Vagina (tissue), 2 donors: ENCODE measurements around the gene NLGN4Y. TPM values are rescaled to one million over a fixed set of nuclear protein-coding genes. Genes with fewer than 3 reads are reported as not detected.

Source experiments
- DNase-seq, 2 donors: peaks; one replicate each; pipeline ENCODE4 v3.0.0-alpha.2; 2017; ENCODE audit errors: extremely low spot score in 2 of 2
- H3K27ac ChIP-seq: fragments of 200-600 bp; sonication (generic); one replicate; pipeline ENCODE4 v1.5.1; 2019
- H3K27me3 ChIP-seq: fragments of 200-600 bp; sonication (generic); one replicate; pipeline ENCODE4 v1.5.1; 2019
- H3K36me3 ChIP-seq, 2 donors: fragments of 200-600 bp; sonication (generic); one replicate each; pipeline ENCODE4 v1.5.1; 2017 to 2019
- H3K4me1 ChIP-seq: fragments of 200-600 bp; sonication (generic); one replicate; pipeline ENCODE4 v1.5.1; 2019
- H3K4me3 ChIP-seq, 2 donors: fragments of 200-600 bp; sonication (generic); 1 replicate in 1 of 2; 2 replicates in 1 of 2; pipeline ENCODE4 v1.5.1; 2016 to 2019
- H3K9me3 ChIP-seq: fragments of 200-600 bp; sonication (generic); one replicate; pipeline ENCODE4 v1.5.1; 2019
- CTCF ChIP-seq, 3 experiments: fragments of 450-650 bp in 2 of 3; fragments of 200-600 bp in 1 of 3; sonication (generic) in 1 of 3; IDR thresholded peaks; one replicate each; pipeline ENCODE4 v1.5.1; 2017 to 2019; ENCODE audit warnings: antibody characterized with exemption in 3 of 3, mild to moderate bottlenecking in 2 of 3, moderate library complexity in 2 of 3
- POLR2A ChIP-seq, 2 donors: fragments of 450-650 bp; IDR thresholded peaks; one replicate each; pipeline ENCODE4 v1.6.1; 2017; ENCODE audit warnings: antibody characterized with exemption in 2 of 2, mild to moderate bottlenecking in 2 of 2, moderate library complexity in 2 of 2
- POLR2AphosphoS5 ChIP-seq, 2 donors: sonication (generic); formaldehyde crosslinking; IDR thresholded peaks; one replicate each; pipeline ENCODE4 v1.9.0; 2017; ENCODE audit warnings: antibody characterized with exemption in 2 of 2, mild to moderate bottlenecking in 2 of 2, low read depth in 1 of 2; ENCODE audit not compliant: insufficient read depth in 1 of 2
- intact Hi-C: fragments of 100-400 bp; cut with DNase I; formaldehyde crosslinking; loops from one replicate; pipeline ENCODE4 v1.15.1; 2023
- total RNA-seq: library from RNA; depleted of rRNA; stranded (reverse); fragments of >200 nt; gene quantifications from one replicate; pipeline ENCODE4 v1.2.3, GENCODE V29; 2016

NLGN4Y gene
- total RNA-seq, 1 donor from 2014 or later, result not detected

GRCh38 chrY:14708158-14708557 lies 183.8 kb downstream of the NLGN4Y start:
- Histone ChIP-seq H3K9me3 (no peaks in the 10 kb centered on the region), H3K4me3 (no peak overlapping the region), H3K27ac (no peak overlapping the region), H3K27me3 (no peaks in the 10 kb centered on the region), H3K4me1 (no peaks in the 10 kb centered on the region), H3K36me3 (no peaks in the 10 kb centered on the region)
- intact Hi-C loops, result no loop called here
- TF ChIP-seq POLR2AphosphoS5 (IDR thresholded peaks at IDR 0.05; ENCODE audit: insufficient read depth in 1 of 2, low read depth in 1 of 2) (no peak), CTCF (IDR thresholded peaks at IDR 0.05) (no peak)
- DNase-seq, result no peak

GRCh38 chrY:14741596-14741995 lies 217.3 kb downstream of the NLGN4Y start:
- intact Hi-C loops, result no loop called here
- no peaks in the 10 kb centered on the region for H3K9me3 ChIP-seq
- no peaks in the 10 kb centered on the region for H3K27me3 ChIP-seq
- H3K27ac ChIP-seq, result no peak overlapping the region
- H3K4me3 ChIP-seq, result no peak overlapping the region
- no peak for DNase-seq
- TF ChIP-seq POLR2AphosphoS5 (IDR thresholded peaks at IDR 0.05; ENCODE audit: insufficient read depth in 1 of 2, low read depth in 1 of 2) (no peak), POLR2A (IDR thresholded peaks at IDR 0.05) (no peak), CTCF (IDR thresholded peaks at IDR 0.05) (no peak)
- H3K36me3 ChIP-seq, result no peaks in the 10 kb centered on the region
- no peaks in the 10 kb centered on the region for H3K4me1 ChIP-seq

- no peaks in the 10 kb centered on the region for H3K4me1 ChIP-seq
- intact Hi-C loops, result no loop called here
- H3K4me3 ChIP-seq, result no peak overlapping the region
- DNase-seq, result no peak
- H3K36me3 ChIP-seq, result no peaks in the 10 kb centered on the region
- no peak overlapping the region for H3K27ac ChIP-seq
- H3K27me3 ChIP-seq, result no peaks in the 10 kb centered on the region
- no peaks in the 10 kb centered on the region for H3K9me3 ChIP-seq
- TF ChIP-seq CTCF (IDR thresholded peaks at IDR 0.05) (no peak), POLR2AphosphoS5 (IDR thresholded peaks at IDR 0.05; ENCODE audit: insufficient read depth in 1 of 2, low read depth in 1 of 2) (no peak), POLR2A (IDR thresholded peaks at IDR 0.05) (no peak)
Observed at GRCh38 chrY:14748329-14748728, 224.0 kb downstream of the NLGN4Y start.

- intact Hi-C loops, result no loop called here
- Histone ChIP-seq H3K4me1 (no peaks in the 10 kb centered on the region), H3K27ac (no peak overlapping the region), H3K9me3 (no peaks in the 10 kb centered on the region), H3K36me3 (no peaks in the 10 kb centered on the region), H3K4me3 (no peak overlapping the region), H3K27me3 (no peaks in the 10 kb centered on the region)
- TF ChIP-seq POLR2AphosphoS5 (IDR thresholded peaks at IDR 0.05; ENCODE audit: insufficient read depth in 1 of 2, low read depth in 1 of 2), result no peak
- no peak for TF ChIP-seq POLR2A (IDR thresholded peaks at IDR 0.05)
- no peak for TF ChIP-seq CTCF (IDR thresholded peaks at IDR 0.05)
- DNase-seq, result no peak
Observed at GRCh38 chrY:14755571-14755970, 231.2 kb downstream of the NLGN4Y start.

GRCh38 chrY:14762903-14763302 lies 238.6 kb downstream of the NLGN4Y start:
- TF ChIP-seq CTCF (IDR thresholded peaks at IDR 0.05), result no peak
- DNase-seq, result no peak
- H3K4me3 ChIP-seq, result no peak overlapping the region
- intact Hi-C loops, result no loop called here
- H3K27me3 ChIP-seq, result no peaks in the 10 kb centered on the region
- no peaks in the 10 kb centered on the region for H3K4me1 ChIP-seq
- H3K27ac ChIP-seq, result no peak overlapping the region
- no peaks in the 10 kb centered on the region for H3K36me3 ChIP-seq
- H3K9me3 ChIP-seq, result no peaks in the 10 kb centered on the region
